Neuronal stem cell (in vitro differentiated cells): ENCODE measurements around the gene NBPF3.

Experiments used
- DNase-seq: peaks from one replicate; pipeline ENCODE4 v3.0.0-alpha.2; 2013; ENCODE audit warnings: low spot score
- H2AFZ ChIP-seq: one replicate; pipeline ENCODE4 v1.6.1; 2013; ENCODE audit warnings: mild to moderate bottlenecking, low read length, inconsistent platforms
- H2AK5ac ChIP-seq: 2 replicates; pipeline ENCODE4 v1.6.1; 2013; ENCODE audit warnings: low read depth, mild to moderate bottlenecking, inconsistent platforms, low read length, moderate library complexity, mixed read lengths
- H2BK120ac ChIP-seq: 2 replicates; pipeline ENCODE4 v1.6.1; 2013; ENCODE audit warnings: low read depth, mild to moderate bottlenecking, inconsistent platforms, low read length, moderate library complexity, mixed read lengths
- H2BK12ac ChIP-seq: one replicate; pipeline ENCODE4 v1.6.1; 2013; ENCODE audit warnings: low read length, inconsistent platforms
- H2BK15ac ChIP-seq: 2 replicates; pipeline ENCODE4 v1.6.1; 2013; ENCODE audit warnings: mild to moderate bottlenecking, low read length, inconsistent platforms, mixed read lengths
- H2BK5ac ChIP-seq: one replicate; pipeline ENCODE4 v1.6.1; 2013; ENCODE audit warnings: inconsistent platforms, mild to moderate bottlenecking, low read length, moderate library complexity
- H3K14ac ChIP-seq: one replicate; pipeline ENCODE4 v1.6.1; 2013; ENCODE audit warnings: low read length, inconsistent platforms
- H3K18ac ChIP-seq: 2 replicates; pipeline ENCODE4 v1.6.1; 2013; ENCODE audit warnings: low read length, inconsistent platforms
- H3K23ac ChIP-seq: 2 replicates; pipeline ENCODE4 v1.6.1; 2013; ENCODE audit warnings: low read depth, mild to moderate bottlenecking, mixed read lengths, low read length, inconsistent platforms; ENCODE audit not compliant: poor library complexity
- H3K27ac ChIP-seq: replicated peaks from 3 replicates; pipeline ENCODE4 v1.5.1; 2013; ENCODE audit warnings: low read length, inconsistent platforms
- H3K27me3 ChIP-seq, 3 experiments: 2 replicates each; pipeline ENCODE4 v1.6.1; 2013; ENCODE audit warnings: low read length in 3 of 3, mild to moderate bottlenecking in 2 of 3, inconsistent platforms in 1 of 3, low read depth in 1 of 3, mixed read lengths in 1 of 3, moderate library complexity in 1 of 3; ENCODE audit not compliant: control insufficient read depth in 3 of 3, insufficient read depth in 3 of 3
- H3K36me3 ChIP-seq, 2 donors: replicated peaks in 1 of 2; 2 replicates each; pipeline ENCODE4 v1.6.1; 2013; ENCODE audit warnings: low read length in 2 of 2; ENCODE audit not compliant: control insufficient read depth in 2 of 2, insufficient read depth in 2 of 2
- H3K4ac ChIP-seq: 2 replicates; pipeline ENCODE4 v1.6.1; 2013; ENCODE audit warnings: inconsistent platforms, mild to moderate bottlenecking, low read length, moderate library complexity
- H3K4me1 ChIP-seq, 2 donors: 1 replicate in 1 of 2; 2 replicates in 1 of 2; pipeline ENCODE4 v1.6.1; 2013; ENCODE audit warnings: low read length in 2 of 2, low read depth in 1 of 2; ENCODE audit not compliant: control insufficient read depth in 2 of 2, insufficient read depth in 1 of 2
- H3K4me2 ChIP-seq: one replicate; pipeline ENCODE4 v1.6.1; 2013; ENCODE audit warnings: mild to moderate bottlenecking, low read length, inconsistent platforms; ENCODE audit not compliant: insufficient read depth, poor library complexity, severe bottlenecking
- H3K4me3 ChIP-seq, 2 donors: 2 replicates each; pipeline ENCODE4 v1.5.1; 2013; ENCODE audit warnings: low read length in 2 of 2, mild to moderate bottlenecking in 2 of 2, inconsistent platforms in 1 of 2, moderate library complexity in 1 of 2
- H3K79me1 ChIP-seq: one replicate; pipeline ENCODE4 v1.6.1; 2013; ENCODE audit warnings: low read depth, mild to moderate bottlenecking, inconsistent platforms, low read length, moderate library complexity
- H3K9ac ChIP-seq: one replicate; pipeline ENCODE4 v1.6.1; 2013; ENCODE audit warnings: mild to moderate bottlenecking, low read depth, low read length, inconsistent platforms; ENCODE audit not compliant: poor library complexity
- H3K9me3 ChIP-seq, 2 donors: replicated peaks in 1 of 2; 2 replicates each; pipeline versions ENCODE3 to v1.6.1; 2013; ENCODE audit warnings: low read length in 2 of 2, mild to moderate bottlenecking in 2 of 2, inconsistent platforms in 1 of 2, low read depth in 1 of 2, mixed read lengths in 1 of 2, moderate library complexity in 1 of 2; ENCODE audit not compliant: control insufficient read depth in 2 of 2, insufficient read depth in 1 of 2
- H4K8ac ChIP-seq: one replicate; pipeline ENCODE4 v1.6.1; 2013; ENCODE audit warnings: low read depth, mild to moderate bottlenecking, inconsistent platforms, low read length, moderate library complexity
- H4K91ac ChIP-seq: one replicate; pipeline ENCODE4 v1.6.1; 2013; ENCODE audit warnings: low read length, low read depth, mild to moderate bottlenecking, inconsistent platforms; ENCODE audit not compliant: poor library complexity
- WGBS, 2 donors: extraction: QIAGEN DNeasy Blood & Tissue Kit; methylation state at CpG; one replicate each; pipeline ENCODE4 v1.1.7; 2013; ENCODE audit warnings: missing lambda C conversion rate in 2 of 2, mixed read lengths in 1 of 2; ENCODE audit not compliant: insufficient read length in 2 of 2, insufficient replicate concordance in 1 of 2; ENCODE audit errors: extremely low coverage in 2 of 2; 5-methylcytosine and 5-hydroxymethylcytosine counted together

NBPF3 gene

GRCh38 chr1:21447311-21447710, 7.4 kb downstream of the NBPF3 start:
- H2BK5ac ChIP-seq: no peak overlapping the region
- H3K4ac ChIP-seq: no peak overlapping the region
- no peak overlapping the region for H4K91ac ChIP-seq
- H3K27ac ChIP-seq: no peak overlapping the region
- no peak overlapping the region for H4K8ac ChIP-seq
- no peak overlapping the region for H2BK120ac ChIP-seq
- no peak overlapping the region for H3K4me3 ChIP-seq
- no peaks in the 10 kb centered on the region for H3K79me1 ChIP-seq
- H3K18ac ChIP-seq: no peak overlapping the region
- no peak overlapping the region for H2AFZ ChIP-seq
- no peak overlapping the region for H2BK15ac ChIP-seq
- no peaks in the 10 kb centered on the region for H3K4me1 ChIP-seq
- H3K9ac ChIP-seq: no peak overlapping the region
- no peaks in the 10 kb centered on the region for H3K27me3 ChIP-seq
- no CpG with 5 or more reads among the region's 5 CpGs for WGBS, 2 donors
- no peak for DNase-seq
- peaks cover 0 to 26% of the 10 kb centered on the region in 2 donors for H3K36me3 ChIP-seq
- no peak overlapping the region for H3K4me2 ChIP-seq
- H3K9me3 ChIP-seq: no peaks in the 10 kb centered on the region
- no peak overlapping the region for H2BK12ac ChIP-seq
- no peak overlapping the region for H3K14ac ChIP-seq
- no peak overlapping the region for H2AK5ac ChIP-seq
- no peak overlapping the region for H3K23ac ChIP-seq

- no peak overlapping the region for H3K4ac ChIP-seq
- no peak overlapping the region for H2BK120ac ChIP-seq
- no peak overlapping the region for H2BK5ac ChIP-seq
- no peak overlapping the region for H3K9ac ChIP-seq
- no peak overlapping the region for H4K8ac ChIP-seq
- no peak overlapping the region for H2BK12ac ChIP-seq
- no peak overlapping the region for H3K14ac ChIP-seq
- H3K18ac ChIP-seq: no peak overlapping the region
- no peak for DNase-seq
- no peak overlapping the region for H2BK15ac ChIP-seq
- no peaks in the 10 kb centered on the region for H3K9me3 ChIP-seq
- no peak overlapping the region for H4K91ac ChIP-seq
- peaks cover 0 to 29% of the 10 kb centered on the region in 2 donors for H3K36me3 ChIP-seq
- H3K23ac ChIP-seq: no peak overlapping the region
- no peaks in the 10 kb centered on the region for H3K4me1 ChIP-seq
- no peaks in the 10 kb centered on the region for H3K79me1 ChIP-seq
- H3K4me3 ChIP-seq: no peak overlapping the region
- no peak overlapping the region for H2AK5ac ChIP-seq
- no peak overlapping the region for H3K4me2 ChIP-seq
- no peaks in the 10 kb centered on the region for H3K27me3 ChIP-seq
- H2AFZ ChIP-seq: no peak overlapping the region
- H3K27ac ChIP-seq: no peak overlapping the region
- WGBS, 2 donors: no CpG with 5 or more reads among the region's 1 CpG
Observed at GRCh38 chr1:21449906-21450305, 10.0 kb downstream of the NBPF3 start.

- Histone ChIP-seq H3K4me2 (no peak overlapping the region), H3K4me3 (no peak overlapping the region), H2BK12ac (no peak overlapping the region), H3K9ac (no peak overlapping the region), H2BK5ac (no peak overlapping the region), H3K4me1 (peaks cover 0 to 3% of the 10 kb centered on the region in 2 donors), H3K9me3 (no peaks in the 10 kb centered on the region), H2AFZ (no peak overlapping the region), H2BK120ac (no peak overlapping the region), H4K8ac (no peak overlapping the region), H2AK5ac (no peak overlapping the region), H3K23ac (no peak overlapping the region), H3K36me3 (peaks cover 0 to 23% of the 10 kb centered on the region in 2 donors), H3K4ac (no peak overlapping the region), H3K79me1 (no peaks in the 10 kb centered on the region), H3K18ac (no peak overlapping the region), H3K14ac (no peak overlapping the region), H2BK15ac (no peak overlapping the region), H4K91ac (no peak overlapping the region), H3K27me3 (no peaks in the 10 kb centered on the region), H3K27ac (no peak overlapping the region)
- no peak for DNase-seq
- no CpG with 5 or more reads among the region's 1 CpG for WGBS, 2 donors
Observed at GRCh38 chr1:21451212-21451611, 11.3 kb downstream of the NBPF3 start.

GRCh38 chr1:21451981-21452411, 12.1 kb downstream of the NBPF3 start:
- Histone ChIP-seq H3K4me2 (no peak overlapping the region), H3K23ac (no peak overlapping the region), H2AFZ (no peak overlapping the region), H2BK120ac (no peak overlapping the region), H4K91ac (no peak overlapping the region), H3K27ac (no peak overlapping the region), H3K9me3 (no peaks in the 10 kb centered on the region), H2BK15ac (no peak overlapping the region), H3K4ac (no peak overlapping the region), H3K27me3 (no peaks in the 10 kb centered on the region), H3K4me3 (no peak overlapping the region), H3K9ac (no peak overlapping the region), H3K4me1 (peaks cover 0 to 3% of the 10 kb centered on the region in 2 donors), H3K79me1 (no peaks in the 10 kb centered on the region), H3K18ac (no peak overlapping the region), H4K8ac (no peak overlapping the region), H2BK5ac (no peak overlapping the region), H2AK5ac (no peak overlapping the region), H3K36me3 (peaks cover 0 to 19% of the 10 kb centered on the region in 2 donors), H3K14ac (no peak overlapping the region), H2BK12ac (no peak overlapping the region)
- WGBS, 2 donors: no CpG with 5 or more reads among the region's 2 CpGs
- DNase-seq: no peak
